H7 (cell line): ENCODE results near the gene CSNK1D. TPM values are rescaled to one million over a fixed set of nuclear protein-coding genes. Genes with fewer than 3 reads are reported as not detected.
A peak's percentile ranks its signal among the peaks of the same experiment; 100 is the strongest.
"Not testable (repeated sequence)": the region's sequence is repeated elsewhere in the genome, so short reads cannot be mapped to it uniquely, and the experiment has no call there.

ENCODE experiments used
- DNase-seq: peaks from one replicate; pipeline ENCODE4 v3.0.0; 2012
- H3K27me3 ChIP-seq: 2 replicates; pipeline ENCODE4 v1.6.0; 2011; ENCODE audit warnings: mild to moderate bottlenecking, low read length; ENCODE audit not compliant: control insufficient read depth, insufficient read depth
- H3K36me3 ChIP-seq: replicated peaks from 2 replicates; pipeline ENCODE4 v1.5.1; 2011; ENCODE audit warnings: low read length; ENCODE audit not compliant: control insufficient read depth, insufficient read depth
- H3K4me3 ChIP-seq: 2 replicates; pipeline ENCODE4 v1.5.1; 2011; ENCODE audit warnings: low read depth, mild to moderate bottlenecking, control low read depth, low read length, moderate library complexity; ENCODE audit not compliant: insufficient read depth
- total RNA-seq: library from RNA; depleted of rRNA; stranded (reverse); fragments of >200 nt; shearing (Covaris generic); gene quantifications from 2 replicates; pipeline ENCODE4 v1.2.3, GENCODE V29; 2014

Gene CSNK1D
- total RNA-seq, 1 experiment from 2014 or later: 31.7 TPM

DNA sequence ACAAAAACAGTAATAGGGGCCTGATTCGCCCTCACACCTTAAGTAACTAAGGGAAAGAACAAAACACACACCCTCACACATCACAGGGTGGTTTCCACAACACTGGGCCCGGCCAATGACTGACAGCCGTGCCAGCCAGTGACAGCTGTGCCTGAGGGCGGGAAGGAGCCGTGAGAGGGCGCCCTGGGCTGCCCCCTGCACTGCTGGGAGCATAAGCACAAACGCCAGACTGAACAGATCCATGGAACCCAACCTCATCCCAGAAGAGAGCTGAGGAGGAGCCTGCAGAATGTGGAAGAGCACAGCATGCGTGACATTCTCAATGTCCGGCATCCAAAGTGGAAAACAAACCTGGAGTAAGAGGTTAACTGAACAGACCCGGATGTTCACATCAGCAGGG, 16.0 kb downstream of the CSNK1D start:
- Histone ChIP-seq H3K27me3 (no peaks in the 10 kb centered on the region), H3K4me3 (no peak overlapping the region), H3K36me3 (peaks cover 55% of the 10 kb centered on the region)
- peak; percentile 92 for DNase-seq

DNA sequence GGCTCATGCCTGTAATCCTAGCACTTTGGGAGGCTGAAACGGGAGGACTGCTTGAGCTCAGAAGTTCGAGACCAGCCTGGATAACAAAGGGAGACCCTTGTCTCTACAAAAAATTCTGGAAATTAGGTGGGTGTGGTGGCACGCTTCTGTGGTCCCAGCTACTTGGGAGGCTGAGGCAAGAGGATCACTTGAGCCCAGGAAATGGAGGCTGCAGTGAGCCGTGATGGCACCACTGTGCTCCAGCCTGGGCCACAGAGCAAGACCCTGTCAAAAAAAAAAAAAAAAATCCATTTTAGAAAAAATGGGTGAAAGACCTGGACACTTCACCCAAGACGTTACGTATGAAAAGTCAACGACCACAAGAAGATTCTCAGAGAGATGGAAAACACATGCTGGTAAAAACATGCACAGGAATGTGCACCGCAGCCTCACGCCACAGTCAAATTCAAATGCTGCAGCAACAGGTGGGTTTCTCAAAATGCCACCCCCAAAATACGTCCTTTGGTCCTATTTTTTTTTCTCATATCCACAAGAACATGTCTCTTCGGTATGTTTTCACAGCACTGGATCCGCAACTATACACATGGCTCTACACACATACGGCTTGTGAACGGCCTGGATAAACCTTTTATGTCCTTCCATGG, 17.1 kb downstream of the CSNK1D start:
- H3K36me3 ChIP-seq: peaks cover 53% of the 10 kb centered on the region
- DNase-seq: no peak
- H3K27me3 ChIP-seq: no peaks in the 10 kb centered on the region
- H3K4me3 ChIP-seq: no peak overlapping the region

DNA sequence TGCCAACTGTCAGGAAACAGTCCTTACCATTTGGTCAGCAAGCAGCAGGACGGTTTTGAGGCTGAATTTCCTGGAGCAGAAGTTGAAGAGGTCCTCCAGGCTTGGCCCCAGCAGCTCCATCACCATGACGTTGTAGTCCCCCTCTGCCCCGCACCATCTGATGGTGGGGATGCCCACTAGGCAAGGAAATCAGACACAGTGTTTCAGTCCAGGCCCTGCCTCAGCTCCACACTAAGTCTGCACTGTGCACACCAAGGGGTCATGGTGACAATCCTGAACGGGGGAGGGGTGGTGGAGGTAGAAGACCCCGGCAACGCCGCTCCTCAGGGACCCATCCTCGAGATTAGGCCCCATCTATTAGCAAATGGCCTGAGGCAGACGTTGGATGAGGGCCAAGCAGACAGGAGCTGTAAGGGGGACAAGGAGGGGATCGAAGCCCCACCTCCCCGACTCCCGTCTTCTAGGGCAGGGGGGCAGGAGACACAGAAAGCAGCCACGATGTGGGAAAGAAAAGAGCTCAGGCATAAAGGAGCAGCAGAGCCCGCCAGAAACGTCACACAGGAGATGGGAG, 18.0 kb downstream of the CSNK1D start:
- DNase-seq: no peak
- Histone ChIP-seq H3K27me3 (no peaks in the 10 kb centered on the region), H3K36me3 (peaks cover 53% of the 10 kb centered on the region), H3K4me3 (no peak overlapping the region)

DNA sequence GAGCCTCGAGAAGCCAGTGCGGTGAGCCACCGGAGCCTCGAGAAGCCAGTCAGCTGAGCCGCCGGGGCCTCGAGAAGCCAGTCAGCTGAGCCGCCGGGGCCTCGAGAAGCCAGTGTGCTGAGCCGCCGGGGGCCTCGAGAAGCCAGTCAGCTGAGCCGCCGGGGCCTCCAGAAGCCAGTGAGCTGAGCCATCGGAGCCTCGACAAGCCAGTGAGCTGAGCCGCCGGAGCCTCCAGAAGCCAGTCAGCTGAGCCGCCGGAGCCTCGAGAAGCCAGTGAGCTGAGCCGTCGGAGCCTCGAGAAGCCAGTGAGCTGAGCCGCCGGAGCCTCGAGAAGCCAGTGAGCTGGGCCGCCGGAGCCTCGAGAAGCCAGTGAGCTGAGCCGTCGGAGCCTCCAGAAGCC, 18.8 kb downstream of the CSNK1D start:
- H3K27me3 ChIP-seq, DNase-seq, H3K4me3 ChIP-seq: not testable (repeated sequence)
- peaks cover 55% of the 10 kb centered on the region for H3K36me3 ChIP-seq

DNA sequence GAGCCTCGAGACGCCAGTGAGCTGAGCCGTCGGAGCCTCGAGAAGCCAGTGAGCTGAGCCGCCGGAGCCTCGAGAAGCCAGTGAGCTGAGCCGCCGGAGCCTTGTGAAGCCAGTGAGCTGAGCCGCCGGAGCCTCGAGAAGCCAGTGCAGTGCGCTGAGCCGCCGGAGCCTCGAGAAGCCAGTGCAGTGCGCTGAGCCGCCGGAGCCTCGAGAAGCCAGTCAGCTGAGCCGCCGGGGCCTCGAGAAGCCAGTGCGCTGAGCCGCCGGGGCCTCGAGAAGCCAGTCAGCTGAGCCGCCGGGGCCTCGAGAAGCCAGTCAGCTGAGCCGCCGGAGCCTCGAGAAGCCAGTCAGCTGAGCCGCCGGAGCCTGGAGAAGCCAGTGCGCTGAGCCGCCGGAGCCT, 19.4 kb downstream of the CSNK1D start:
- not testable (repeated sequence) for DNase-seq
- H3K36me3 ChIP-seq: peaks cover 57% of the 10 kb centered on the region

DNA sequence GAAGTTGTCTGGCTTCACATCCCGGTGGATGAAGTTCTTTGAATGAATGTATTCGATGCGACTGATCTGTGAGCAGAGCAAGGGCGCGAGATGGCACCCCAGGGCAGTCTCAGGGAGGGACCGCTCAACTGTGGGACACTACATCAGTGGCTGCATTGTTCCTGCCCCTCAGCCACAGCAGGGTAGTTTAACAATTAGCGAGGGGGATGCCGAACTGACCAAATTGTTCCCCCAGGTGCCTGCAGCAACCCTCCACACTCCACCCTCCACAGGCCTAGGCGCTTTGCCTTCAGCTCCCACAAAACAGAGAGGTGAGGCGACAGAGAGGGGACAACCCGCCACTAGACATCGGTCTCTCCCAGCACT, 20.3 kb downstream of the CSNK1D start:
- peaks cover 59% of the 10 kb centered on the region for H3K36me3 ChIP-seq
- H3K4me3 ChIP-seq: no peak overlapping the region
- DNase-seq: no peak
- no peaks in the 10 kb centered on the region for H3K27me3 ChIP-seq

More for the DNA sequence above, 19.4 kb downstream of the CSNK1D start:
- not testable (repeated sequence) for H3K4me3 ChIP-seq, H3K27me3 ChIP-seq

DNA sequence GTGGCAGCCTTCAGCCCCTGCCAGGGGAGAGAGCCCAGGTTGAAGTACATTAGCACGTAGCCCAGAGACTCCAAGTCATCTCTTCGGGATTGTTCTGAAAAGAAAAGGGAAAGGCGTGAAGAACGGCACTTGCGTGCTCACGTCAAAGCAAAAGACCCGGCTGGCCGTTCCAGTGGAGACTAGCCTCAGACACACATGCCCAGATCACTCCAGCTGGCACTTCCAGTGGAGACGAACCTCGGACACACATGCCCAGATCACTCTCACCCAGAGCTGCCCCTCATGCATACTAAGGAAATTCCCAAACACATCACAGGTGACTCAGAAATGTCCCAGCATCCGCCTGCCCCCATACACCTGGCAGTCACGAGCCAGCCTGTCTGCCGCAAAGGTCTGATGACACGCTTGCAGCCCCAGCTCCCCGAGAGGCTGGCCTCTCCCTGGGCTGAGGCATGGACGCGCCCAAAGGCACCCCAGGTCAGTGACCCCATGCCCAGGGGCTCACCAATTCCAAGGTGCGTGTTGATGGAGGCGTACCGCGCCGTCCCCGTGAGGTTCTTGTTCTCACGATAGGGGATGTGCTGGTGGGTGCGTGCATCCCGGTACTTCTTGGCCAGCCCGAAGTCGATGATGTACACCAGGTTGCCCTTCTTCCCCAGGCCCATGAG, 20.9 kb downstream of the CSNK1D start:
- Histone ChIP-seq H3K4me3 (no peak overlapping the region), H3K36me3 (peaks cover 62% of the 10 kb centered on the region), H3K27me3 (no peaks in the 10 kb centered on the region)
- no peak for DNase-seq

GRCh38 chr17:82250868-82251500, 22.5 kb downstream of the CSNK1D start:
- Histone ChIP-seq H3K36me3 (peaks cover 62% of the 10 kb centered on the region), H3K4me3 (no peak overlapping the region), H3K27me3 (no peaks in the 10 kb centered on the region)
- no peak for DNase-seq

GRCh38 chr17:82249896-82250581, 23.5 kb downstream of the CSNK1D start:
- no peak for DNase-seq
- H3K36me3 ChIP-seq: peaks cover 61% of the 10 kb centered on the region
- H3K4me3 ChIP-seq: no peak overlapping the region
- no peaks in the 10 kb centered on the region for H3K27me3 ChIP-seq

DNA sequence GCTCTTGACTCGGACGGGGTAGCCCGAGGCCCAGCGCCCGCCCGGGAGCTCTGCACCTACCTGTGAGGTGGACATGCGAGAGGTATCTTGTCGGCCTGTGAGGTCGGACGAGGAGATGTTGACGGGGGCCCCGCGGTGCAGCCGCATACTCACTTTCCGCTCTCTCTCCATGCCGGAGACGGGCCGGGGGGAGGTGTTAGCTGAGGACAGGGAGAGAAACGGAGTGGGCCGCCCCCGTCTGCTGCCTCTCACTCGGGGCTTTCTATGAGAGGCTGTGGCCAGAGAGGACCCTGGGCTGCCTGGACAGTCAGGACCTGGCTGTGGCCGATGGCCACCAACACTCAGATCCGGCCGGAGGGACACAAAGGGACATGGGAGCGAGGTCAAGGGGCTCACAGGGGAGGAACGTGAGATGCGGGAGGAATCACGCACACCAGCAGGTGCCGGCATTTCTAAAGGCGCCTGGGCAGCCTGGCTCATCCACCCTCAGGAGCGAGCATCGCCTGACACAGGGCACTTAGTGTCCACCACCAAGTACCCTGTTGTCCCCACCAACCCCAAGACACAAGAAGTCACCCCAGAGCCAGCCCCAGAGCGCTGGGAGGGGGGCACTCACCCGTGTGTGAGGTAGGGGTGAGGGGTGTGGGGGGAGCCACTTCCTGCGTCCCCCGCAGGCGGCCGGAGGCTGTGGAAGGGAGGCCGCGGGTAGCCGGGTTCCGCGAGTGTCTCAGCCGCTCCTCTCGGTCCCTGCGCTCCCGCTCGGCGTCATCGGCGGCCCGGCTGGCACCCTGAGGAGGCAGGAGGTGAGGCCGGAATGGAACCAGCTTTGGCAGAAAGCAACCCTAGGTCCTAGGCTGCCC, 24.5 kb downstream of the CSNK1D start:
- no peaks in the 10 kb centered on the region for H3K27me3 ChIP-seq
- no peak overlapping the region for H3K4me3 ChIP-seq
- H3K36me3 ChIP-seq: peaks cover 66% of the 10 kb centered on the region
- DNase-seq: no peak

DNA sequence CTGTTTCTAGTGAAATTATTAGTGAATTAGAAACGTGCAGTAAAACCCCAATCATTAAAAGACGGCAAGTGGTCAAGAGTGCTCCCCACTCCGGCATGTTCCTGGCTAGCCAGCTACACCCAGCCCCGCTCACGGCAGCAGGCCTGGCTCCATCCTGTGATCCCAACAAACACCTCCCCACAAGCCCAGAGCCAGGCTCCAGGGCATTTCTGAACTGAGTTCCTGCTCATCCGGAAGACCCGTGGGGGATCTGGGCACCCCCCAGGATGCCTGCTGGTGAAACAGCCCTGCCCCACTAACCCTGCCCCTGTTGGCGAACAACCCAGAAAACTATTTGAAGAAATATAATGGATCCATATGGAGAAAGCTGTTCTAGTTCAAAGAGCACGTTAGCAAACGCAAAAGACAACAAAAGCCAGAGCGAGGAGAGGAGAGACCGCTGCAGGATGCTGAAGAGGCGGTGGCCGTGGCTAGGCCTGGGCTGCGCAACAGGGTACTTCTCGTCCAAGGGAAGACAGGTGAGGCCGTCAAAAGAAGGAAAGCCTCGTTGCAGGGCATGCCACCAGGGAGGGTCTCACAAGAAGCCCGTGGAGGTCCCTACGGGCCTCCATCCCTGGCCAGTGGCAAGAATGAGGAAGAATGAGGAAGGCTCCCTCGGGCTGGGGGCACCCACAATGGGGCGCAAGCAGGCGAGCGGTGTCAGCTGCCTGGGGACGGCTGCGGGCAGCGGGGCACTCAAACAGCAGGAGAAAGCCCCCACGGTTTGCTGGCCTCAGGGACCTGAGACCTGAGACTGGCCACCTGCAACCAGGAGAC, 25.4 kb downstream of the CSNK1D start:
- H3K36me3 ChIP-seq: peaks cover 70% of the 10 kb centered on the region
- DNase-seq: no peak

GRCh38 chr17:82247182-82247823, 26.2 kb downstream of the CSNK1D start:
- Histone ChIP-seq H3K27me3 (no peaks in the 10 kb centered on the region), H3K36me3 (peaks cover 66% of the 10 kb centered on the region), H3K4me3 (no peak overlapping the region)
- DNase-seq: no peak

More for the DNA sequence above, 25.4 kb downstream of the CSNK1D start:
- Histone ChIP-seq H3K4me3 (no peak overlapping the region), H3K27me3 (no peaks in the 10 kb centered on the region)
